ENCODE data around the gene ZFYVE27. TPM values are rescaled to one million over a fixed set of nuclear protein-coding genes. Genes with fewer than 3 reads are reported as not detected.

ZFYVE27 gene
- total RNA-seq, 1 experiment from 2014 or later, result 41.6 TPM

DNA sequence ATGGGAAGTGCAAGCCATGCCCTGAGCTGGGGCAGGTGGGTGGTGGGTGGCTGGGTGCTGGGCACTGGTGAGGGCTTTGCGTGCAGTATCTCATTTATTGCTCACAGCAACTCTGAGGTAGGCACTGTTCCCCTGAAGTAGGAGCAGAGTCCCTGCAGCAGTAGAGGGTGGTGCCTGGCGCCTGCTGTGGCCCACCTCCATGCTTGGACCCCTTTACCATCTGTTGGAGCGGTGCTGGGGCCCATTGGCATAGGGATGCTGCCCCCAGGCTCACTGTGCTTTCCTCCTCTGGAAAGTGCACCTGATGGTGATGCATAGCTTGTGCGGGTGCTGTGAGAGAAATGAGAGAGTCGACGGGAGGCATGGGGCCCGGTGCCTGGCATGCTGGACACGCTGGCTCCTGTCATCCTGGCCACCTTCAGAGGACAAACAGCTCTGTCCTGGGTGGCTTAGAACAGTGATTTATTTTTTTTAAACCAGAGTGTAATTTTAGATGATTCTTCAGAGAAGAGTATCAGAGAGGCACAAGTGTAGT is 24.5 kb downstream of the ZFYVE27 start:
- no peak overlapping the region for H3K27ac Mint-ChIP-seq (ENCODE audit: unreplicated experiment)
- H3K4me3 Mint-ChIP-seq (ENCODE audit: unreplicated experiment), result no peak overlapping the region
- H3K9me3 ChIP-seq, result no peaks in the 10 kb centered on the region
- ChIA-PET POLR2A (no interaction called here), CTCF (no interaction called here)
- H3K4me3 ChIP-seq (ENCODE audit: low read depth, low read length), result no peak overlapping the region
- H3K36me3 ChIP-seq (ENCODE audit: control insufficient read depth, insufficient read depth, low read length), result peaks cover 10% of the 10 kb centered on the region
- H3K36me3 Mint-ChIP-seq (ENCODE audit: insufficient read depth, unreplicated experiment), result peaks cover 52% of the 10 kb centered on the region
- H3K27me3 Mint-ChIP-seq (ENCODE audit: insufficient read depth, unreplicated experiment), result no peaks in the 10 kb centered on the region
- DNase-seq, result no peak
- H3K4me1 ChIP-seq, result peaks cover 13% of the 10 kb centered on the region
- peaks cover 9% of the 10 kb centered on the region for H3K4me1 Mint-ChIP-seq (ENCODE audit: low read depth, unreplicated experiment)
- intact Hi-C loops (cut with micrococcal nuclease; ENCODE audit: unreplicated experiment), result no loop called here
- no TSS peak for BruUV-seq (replicated peaks)
- no peaks in the 10 kb centered on the region for H3K27me3 ChIP-seq (replicated peaks; ENCODE audit: control insufficient read depth, insufficient read depth, low read length)
- H3K9me3 Mint-ChIP-seq (ENCODE audit: unreplicated experiment), result no peaks in the 10 kb centered on the region
- no peak for TF ChIP-seq CTCF (IDR thresholded peaks at IDR 0.05; ENCODE audit: insufficient read depth in 1 of 2, low read depth in 1 of 2, low read length in 1 of 2, severe bottlenecking in 1 of 2, unreplicated experiment in 1 of 2)

DNA sequence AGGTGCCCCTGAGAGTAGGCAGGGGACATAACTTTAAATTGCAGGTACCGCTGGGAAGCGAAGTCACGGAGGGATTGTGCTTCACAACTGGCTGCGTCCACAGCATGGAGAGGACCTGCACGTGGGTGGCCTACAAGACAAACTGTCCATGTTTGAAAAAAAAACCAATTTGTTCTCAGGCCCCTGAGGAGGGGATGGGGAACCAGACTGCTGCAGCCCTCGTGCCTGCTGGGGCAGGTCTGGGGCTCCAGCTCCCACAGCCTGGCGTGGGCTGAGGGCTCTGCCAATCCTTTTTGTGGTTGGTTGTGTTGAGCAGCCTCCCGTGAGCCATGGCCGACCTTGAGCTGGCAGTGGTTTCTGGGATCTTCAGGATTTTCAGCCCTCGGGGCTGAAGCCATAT is 25.1 kb downstream of the ZFYVE27 start:
- Mint-ChIP-seq H3K4me1 (ENCODE audit: low read depth, unreplicated experiment) (peaks cover 9% of the 10 kb centered on the region), H3K9me3 (ENCODE audit: unreplicated experiment) (no peaks in the 10 kb centered on the region), H3K4me3 (ENCODE audit: unreplicated experiment) (no peak overlapping the region), H3K27ac (ENCODE audit: unreplicated experiment) (no peak overlapping the region), H3K36me3 (ENCODE audit: insufficient read depth, unreplicated experiment) (peaks cover 47% of the 10 kb centered on the region), H3K27me3 (ENCODE audit: insufficient read depth, unreplicated experiment) (no peaks in the 10 kb centered on the region)
- Histone ChIP-seq H3K36me3 (ENCODE audit: control insufficient read depth, insufficient read depth, low read length) (peaks cover 10% of the 10 kb centered on the region), H3K27me3 (replicated peaks; ENCODE audit: control insufficient read depth, insufficient read depth, low read length) (no peaks in the 10 kb centered on the region), H3K4me3 (ENCODE audit: low read depth, low read length) (no peak overlapping the region), H3K4me1 (peaks cover 13% of the 10 kb centered on the region), H3K9me3 (no peaks in the 10 kb centered on the region)
- BruUV-seq (replicated peaks), result no TSS peak
- no peak for TF ChIP-seq CTCF (IDR thresholded peaks at IDR 0.05; ENCODE audit: insufficient read depth in 1 of 2, low read depth in 1 of 2, low read length in 1 of 2, severe bottlenecking in 1 of 2, unreplicated experiment in 1 of 2)
- POLR2A ChIA-PET, result no interaction called here
- intact Hi-C loops (cut with micrococcal nuclease; ENCODE audit: unreplicated experiment), result no loop called here
- CTCF ChIA-PET, result interaction anchor here (0.7 kb wide), 1 partner anchor 27 kb away, joined by 3 read pairs; no protein-coding TSS in a partner anchor
- no peak for DNase-seq

- H3K27me3 Mint-ChIP-seq (ENCODE audit: insufficient read depth, unreplicated experiment), result no peaks in the 10 kb centered on the region
- no TSS peak for BruUV-seq (replicated peaks)
- no peaks in the 10 kb centered on the region for H3K9me3 Mint-ChIP-seq (ENCODE audit: unreplicated experiment)
- H3K36me3 Mint-ChIP-seq (ENCODE audit: insufficient read depth, unreplicated experiment), result peaks cover 41% of the 10 kb centered on the region
- no peak for DNase-seq
- Histone ChIP-seq H3K4me3 (ENCODE audit: low read depth, low read length) (no peak overlapping the region), H3K27me3 (replicated peaks; ENCODE audit: control insufficient read depth, insufficient read depth, low read length) (no peaks in the 10 kb centered on the region), H3K9me3 (no peaks in the 10 kb centered on the region), H3K36me3 (ENCODE audit: control insufficient read depth, insufficient read depth, low read length) (peaks cover 10% of the 10 kb centered on the region), H3K4me1 (peaks cover 13% of the 10 kb centered on the region)
- ChIA-PET CTCF (interaction anchor here (0.6 to 0.7 kb wide), 4 partner anchors 26 to 302 kb away, joined by 3 to 4 read pairs (median 4); no protein-coding TSS in a partner anchor), POLR2A (interaction anchor here (0.6 kb wide), 1 partner anchor 21 kb away, joined by 10 read pairs; no protein-coding TSS in a partner anchor)
- intact Hi-C loops (cut with micrococcal nuclease; ENCODE audit: unreplicated experiment), result no loop called here
- no peak overlapping the region for H3K4me3 Mint-ChIP-seq (ENCODE audit: unreplicated experiment)
- no peak overlapping the region for H3K27ac Mint-ChIP-seq (ENCODE audit: unreplicated experiment)
- TF ChIP-seq CTCF (IDR thresholded peaks at IDR 0.05; ENCODE audit: insufficient read depth in 1 of 2, low read depth in 1 of 2, low read length in 1 of 2, severe bottlenecking in 1 of 2, unreplicated experiment in 1 of 2), result no peak
- H3K4me1 Mint-ChIP-seq (ENCODE audit: low read depth, unreplicated experiment), result peaks cover 9% of the 10 kb centered on the region
These were observed 25.9 kb downstream of the ZFYVE27 start for GRCh38 chr10:97762816-97763215.
